Caco-2 (cell line): Measurements from ENCODE around the gene ZNF646. TPM values are rescaled to one million over a fixed set of nuclear protein-coding genes. Genes with fewer than 3 reads are reported as not detected.

ENCODE experiments used
- BruUV-seq: library from RNA; stranded (reverse); fragments of 400-500 nt; replicated peaks from 2 replicates; lab custom pipeline; 2021; lab: Mats Ljungman, UMichigan
- CTCF ChIA-PET: fragments of 300-600 bp; sonication (Branson Sonifier 250); formaldehyde crosslinking; loops from one replicate; lab custom pipeline; 2022; ENCODE audit warnings: antibody characterized with exemption; lab: Charles Lee
- POLR2A ChIA-PET: fragments of 300-600 bp; sonication (Branson Sonifier 250); formaldehyde crosslinking; loops from one replicate; lab custom pipeline; 2022; ENCODE audit warnings: antibody characterized with exemption; lab: Charles Lee
- DNase-seq, 2 experiments: peaks; one replicate each; pipeline versions ENCODE4 v3.0.0 to v3.0.0-alpha.2; 2020 to 2022
- H3K27me3 ChIP-seq: replicated peaks from 2 replicates; pipeline ENCODE4 v1.6.0; 2011; ENCODE audit warnings: low read length; ENCODE audit not compliant: control insufficient read depth, insufficient read depth
- H3K36me3 ChIP-seq: 2 replicates; pipeline ENCODE4 v1.5.1; 2011; ENCODE audit warnings: low read length; ENCODE audit not compliant: control insufficient read depth, insufficient read depth
- H3K4me1 ChIP-seq: fragments of 250-450 bp; sonication (Bioruptor Pico); 2 replicates; pipeline ENCODE4 v1.5.1; 2020; ENCODE audit warnings: mild to moderate bottlenecking
- H3K4me3 ChIP-seq: 2 replicates; pipeline ENCODE4 v1.5.1; 2011; ENCODE audit warnings: low read depth, mild to moderate bottlenecking, control low read depth, low read length
- H3K9me3 ChIP-seq: fragments of 250-450 bp; sonication (Bioruptor Pico); 2 replicates; pipeline ENCODE4 v1.5.1; 2020; ENCODE audit warnings: mild to moderate bottlenecking, moderate library complexity
- H3K27ac Mint-ChIP-seq: one replicate; pipeline ENCODE4 v1.8.0; 2022; ENCODE audit warnings: mixed read lengths; ENCODE audit not compliant: unreplicated experiment
- H3K27me3 Mint-ChIP-seq: one replicate; pipeline ENCODE4 v1.8.0; 2022; ENCODE audit warnings: mixed read lengths; ENCODE audit not compliant: insufficient read depth, unreplicated experiment
- H3K36me3 Mint-ChIP-seq: one replicate; pipeline ENCODE4 v1.8.0; 2022; ENCODE audit warnings: mild to moderate bottlenecking, mixed read lengths; ENCODE audit not compliant: insufficient read depth, unreplicated experiment
- H3K4me1 Mint-ChIP-seq: one replicate; pipeline ENCODE4 v1.8.0; 2022; ENCODE audit warnings: low read depth, mixed read lengths; ENCODE audit not compliant: unreplicated experiment
- H3K4me3 Mint-ChIP-seq: one replicate; pipeline ENCODE4 v1.8.0; 2022; ENCODE audit warnings: mild to moderate bottlenecking, moderate library complexity, mixed read lengths; ENCODE audit not compliant: unreplicated experiment
- H3K9me3 Mint-ChIP-seq: one replicate; pipeline ENCODE4 v1.8.0; 2022; ENCODE audit warnings: mixed read lengths; ENCODE audit not compliant: unreplicated experiment
- CTCF ChIP-seq, 2 experiments: fragments of 200-600 bp in 1 of 2; IDR thresholded peaks; 1 replicate in 1 of 2; 2 replicates in 1 of 2; pipeline versions ENCODE4 v1.5.1 to v1.8.0; 2011 to 2022; ENCODE audit warnings: antibody characterized with exemption in 1 of 2, control low read depth in 1 of 2, inconsistent platforms in 1 of 2, low read depth in 1 of 2, low read length in 1 of 2, mild to moderate bottlenecking in 1 of 2, moderate library complexity in 1 of 2; ENCODE audit not compliant: insufficient read depth in 1 of 2, severe bottlenecking in 1 of 2, unreplicated experiment in 1 of 2
- intact Hi-C: fragments of 100-400 bp; cut with micrococcal nuclease; formaldehyde crosslinking; loops from one replicate; pipeline ENCODE4 v1.10.0; 2022; ENCODE audit not compliant: unreplicated experiment
- total RNA-seq: library from RNA; stranded (reverse); gene quantifications from 2 replicates; pipeline ENCODE4 v1.2.3, GENCODE V29; 2022

The ZNF646 gene
- total RNA-seq, 1 experiment from 2014 or later: 17.2 TPM

DNA sequence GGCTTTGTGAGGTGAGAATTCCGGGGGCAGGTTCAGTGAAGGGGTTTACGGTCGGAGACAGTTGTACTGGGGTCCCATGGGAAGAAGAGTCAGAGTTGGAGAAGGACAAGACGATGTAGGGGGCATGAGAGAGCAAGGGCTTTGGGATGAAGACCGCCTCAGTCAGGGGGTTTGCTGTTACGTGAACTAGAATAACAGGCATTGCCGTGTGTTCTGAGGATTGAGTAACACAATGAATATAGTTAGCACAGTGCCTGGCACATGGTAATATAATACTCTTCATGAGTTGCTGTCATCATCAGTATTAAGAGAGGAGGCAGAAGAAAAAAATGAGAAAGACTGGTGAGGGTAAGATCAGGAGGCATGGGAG, 577 bp downstream of the ZNF646 start:
- H3K27me3 ChIP-seq: no peaks in the 10 kb centered on the region
- H3K4me3 Mint-ChIP-seq: peak overlapping the region; percentile 84
- peaks cover 9% of the 10 kb centered on the region; the same call in 1 of the 2 replicates for H3K4me1 ChIP-seq
- no peaks in the 10 kb centered on the region for H3K36me3 Mint-ChIP-seq
- H3K27ac Mint-ChIP-seq: peak overlapping the region; percentile 58
- H3K4me1 Mint-ChIP-seq: peaks cover 7% of the 10 kb centered on the region
- H3K27me3 Mint-ChIP-seq: no peaks in the 10 kb centered on the region
- ChIA-PET CTCF (interaction anchor here (0.9 to 2.0 kb wide), 6 partner anchors 19 to 377 kb away, joined by 3 to 14 read pairs (median 4); partner anchors contain the start of genes HSD3B7 and KAT8), POLR2A (interaction anchor here (0.5 to 2.2 kb wide), 6 partner anchors 17 to 105 kb away, joined by 4 to 34 read pairs (median 4); partner anchors contain the start of genes FUS, KAT8 and PRSS8)
- no peaks in the 10 kb centered on the region for H3K9me3 ChIP-seq
- intact Hi-C loops: loop anchor here (1.0 to 2.0 kb wide), 3 partner anchors 40 to 384 kb away; partner anchors contain the start of gene ARMC5
- peak overlapping the region; percentile 79 for H3K4me3 ChIP-seq
- H3K9me3 Mint-ChIP-seq: no peaks in the 10 kb centered on the region
- peaks cover 3% of the 10 kb centered on the region for H3K36me3 ChIP-seq
- no TSS peak for BruUV-seq
- TF ChIP-seq CTCF (IDR thresholded peaks at IDR 0.05; ENCODE audit: insufficient read depth in 1 of 2, low read depth in 1 of 2, low read length in 1 of 2, severe bottlenecking in 1 of 2, unreplicated experiment in 1 of 2): no peak
- DNase-seq: no peak

- Histone ChIP-seq H3K9me3 (no peaks in the 10 kb centered on the region), H3K4me3 (no peak overlapping the region), H3K36me3 (peaks cover 3% of the 10 kb centered on the region), H3K4me1 (peaks cover 9% of the 10 kb centered on the region; the same call in 1 of the 2 replicates), H3K27me3 (no peaks in the 10 kb centered on the region)
- ChIA-PET POLR2A (no interaction called here), CTCF (no interaction called here)
- intact Hi-C loops: no loop called here
- Mint-ChIP-seq H3K36me3 (peaks cover 7% of the 10 kb centered on the region), H3K4me3 (no peak overlapping the region), H3K9me3 (no peaks in the 10 kb centered on the region), H3K27me3 (no peaks in the 10 kb centered on the region), H3K4me1 (peaks cover 7% of the 10 kb centered on the region), H3K27ac (peak overlapping the region; percentile 35)
- no TSS peak for BruUV-seq
- no peak for TF ChIP-seq CTCF (IDR thresholded peaks at IDR 0.05; ENCODE audit: insufficient read depth in 1 of 2, low read depth in 1 of 2, low read length in 1 of 2, severe bottlenecking in 1 of 2, unreplicated experiment in 1 of 2)
- no peak for DNase-seq
These were observed 2.1 kb downstream of the ZNF646 start for GRCh38 chr16:31076319-31076718.

GRCh38 chr16:31077024-31077423, 2.8 kb downstream of the ZNF646 start:
- Histone ChIP-seq H3K9me3 (no peaks in the 10 kb centered on the region), H3K4me3 (no peak overlapping the region), H3K4me1 (peaks cover 4% of the 10 kb centered on the region; the same call in 1 of the 2 replicates), H3K27me3 (no peaks in the 10 kb centered on the region), H3K36me3 (peaks cover 3% of the 10 kb centered on the region)
- Mint-ChIP-seq H3K36me3 (peaks cover 8% of the 10 kb centered on the region), H3K27ac (no peak overlapping the region), H3K9me3 (no peaks in the 10 kb centered on the region), H3K4me1 (peaks cover 7% of the 10 kb centered on the region), H3K4me3 (no peak overlapping the region), H3K27me3 (no peaks in the 10 kb centered on the region)
- no peak for DNase-seq
- no peak for TF ChIP-seq CTCF (IDR thresholded peaks at IDR 0.05; ENCODE audit: insufficient read depth in 1 of 2, low read depth in 1 of 2, low read length in 1 of 2, severe bottlenecking in 1 of 2, unreplicated experiment in 1 of 2)
- ChIA-PET POLR2A (no interaction called here), CTCF (no interaction called here)
- intact Hi-C loops: no loop called here
- BruUV-seq: no TSS peak
